ENCODE data around the gene GARIN5A. TPM values are rescaled to one million over a fixed set of nuclear protein-coding genes. Genes with fewer than 3 reads are reported as not detected.

Gene GARIN5A
- total RNA-seq, 4 donors from 2014 or later, result 0.32 to 0.52 TPM; not detected in 2

DNA sequence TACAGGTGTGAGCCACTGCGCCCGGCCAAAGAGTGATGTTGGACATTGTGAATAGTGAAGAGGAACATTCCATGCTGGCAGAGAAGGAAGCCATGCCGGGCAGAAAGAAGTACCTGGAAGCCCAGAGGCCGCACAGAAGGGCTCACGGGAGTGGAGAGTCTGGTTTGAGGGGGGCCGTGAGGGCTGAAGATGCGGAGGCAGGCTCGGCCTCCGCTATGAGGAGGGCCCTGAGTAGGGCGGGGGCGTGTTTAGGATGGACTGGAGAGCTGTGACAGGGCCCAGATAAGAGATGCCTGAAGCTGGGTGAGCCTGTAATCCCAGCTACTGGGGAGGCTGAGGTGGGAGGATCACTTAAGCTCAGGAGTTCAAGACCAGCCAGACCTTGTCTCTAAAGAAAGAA, 32.7 kb upstream of the GARIN5A start:
- TF ChIP-seq POLR2AphosphoS5 (IDR thresholded peaks at IDR 0.05) (no peak), POLR2A (IDR thresholded peaks at IDR 0.05; ENCODE audit: low read depth) (no peak), EP300 (IDR thresholded peaks at IDR 0.05) (no peak)
- TF ChIP-seq, protein P1, sequence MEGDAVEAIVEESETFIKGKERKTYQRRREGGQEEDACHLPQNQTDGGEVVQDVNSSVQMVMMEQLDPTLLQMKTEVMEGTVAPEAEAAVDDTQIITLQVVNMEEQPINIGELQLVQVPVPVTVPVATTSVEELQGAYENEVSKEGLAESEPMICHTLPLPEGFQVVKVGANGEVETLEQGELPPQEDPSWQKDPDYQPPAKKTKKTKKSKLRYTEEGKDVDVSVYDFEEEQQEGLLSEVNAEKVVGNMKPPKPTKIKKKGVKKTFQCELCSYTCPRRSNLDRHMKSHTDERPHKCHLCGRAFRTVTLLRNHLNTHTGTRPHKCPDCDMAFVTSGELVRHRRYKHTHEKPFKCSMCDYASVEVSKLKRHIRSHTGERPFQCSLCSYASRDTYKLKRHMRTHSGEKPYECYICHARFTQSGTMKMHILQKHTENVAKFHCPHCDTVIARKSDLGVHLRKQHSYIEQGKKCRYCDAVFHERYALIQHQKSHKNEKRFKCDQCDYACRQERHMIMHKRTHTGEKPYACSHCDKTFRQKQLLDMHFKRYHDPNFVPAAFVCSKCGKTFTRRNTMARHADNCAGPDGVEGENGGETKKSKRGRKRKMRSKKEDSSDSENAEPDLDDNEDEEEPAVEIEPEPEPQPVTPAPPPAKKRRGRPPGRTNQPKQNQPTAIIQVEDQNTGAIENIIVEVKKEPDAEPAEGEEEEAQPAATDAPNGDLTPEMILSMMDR (IDR thresholded peaks at IDR 0.05), result no peak
- H3K27me3 ChIP-seq, result peaks cover 0 to 2% (median 0%) of the 10 kb centered on the region in 4 donors
- H3K4me1 ChIP-seq, result peaks cover 17 to 25% (median 22%) of the 10 kb centered on the region in 4 donors
- intact Hi-C loops (cut with DNase I), result no loop called here
- H3K36me3 ChIP-seq, result peaks cover 0 to 22% (median 10%) of the 10 kb centered on the region in 4 donors
- no peak for DNase-seq (ENCODE audit: extremely low spot score)
- 81% methylated on average over 11 of the region's 11 CpGs for WGBS
- H3K9me3 ChIP-seq, result no peaks in the 10 kb centered on the region
- no peak overlapping the region for H3K4me3 ChIP-seq
- H3K27ac ChIP-seq (replicated peaks in 1 of 4), result no peak overlapping the region

DNA sequence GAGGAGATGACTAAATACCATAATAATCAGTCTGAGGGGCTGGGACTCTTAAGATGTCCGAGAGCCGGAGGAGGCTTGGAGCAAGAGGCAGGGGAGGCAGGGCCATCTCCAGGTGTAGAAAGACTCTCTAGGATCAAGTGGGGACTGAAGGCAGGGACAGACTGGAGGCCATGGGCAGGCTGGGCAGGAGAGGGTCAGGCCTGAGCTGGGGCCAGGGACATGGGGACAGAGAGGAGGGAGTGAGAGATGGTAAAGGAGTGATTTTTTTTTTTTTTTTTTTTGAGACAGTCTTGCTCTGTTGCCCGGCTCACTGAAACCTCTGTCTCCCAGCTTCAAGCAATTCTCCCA, 32.2 kb upstream of the GARIN5A start:
- Histone ChIP-seq H3K9me3 (no peaks in the 10 kb centered on the region), H3K4me3 (no peak overlapping the region), H3K27ac (replicated peaks in 1 of 4) (no peak overlapping the region), H3K36me3 (peaks cover 0 to 22% (median 10%) of the 10 kb centered on the region in 4 donors), H3K27me3 (no peaks in the 10 kb centered on the region), H3K4me1 (peaks cover 17 to 25% (median 21%) of the 10 kb centered on the region in 4 donors)
- 92% methylated on average over 3 of the region's 3 CpGs for WGBS
- TF ChIP-seq POLR2AphosphoS5 (IDR thresholded peaks at IDR 0.05) (no peak), POLR2A (IDR thresholded peaks at IDR 0.05; ENCODE audit: low read depth) (no peak), EP300 (IDR thresholded peaks at IDR 0.05) (no peak)
- DNase-seq (ENCODE audit: extremely low spot score), result no peak
- intact Hi-C loops (cut with DNase I), result no loop called here

DNA sequence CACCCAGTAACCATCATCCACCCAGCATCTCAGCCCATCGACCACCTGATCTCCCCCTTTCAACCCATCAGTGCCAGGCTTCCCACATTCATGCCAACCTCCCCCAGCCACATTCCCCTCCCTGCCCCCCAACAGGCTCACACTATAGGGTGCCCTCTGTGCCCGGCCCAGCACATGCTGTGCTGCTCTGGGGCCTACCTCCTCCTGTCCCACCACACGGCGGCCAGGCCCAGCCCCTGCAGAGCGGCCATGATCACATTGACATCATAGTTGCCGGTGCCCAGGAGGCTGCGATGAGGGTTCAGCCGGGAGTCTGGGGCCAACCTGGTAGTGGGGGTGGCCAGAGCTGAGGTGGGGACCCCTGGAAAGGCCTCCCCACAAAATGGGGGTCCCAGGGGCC, 30.7 kb upstream of the GARIN5A start:
- intact Hi-C loops (cut with DNase I), result no loop called here
- no peaks in the 10 kb centered on the region for H3K27me3 ChIP-seq
- peaks cover 17 to 25% (median 20%) of the 10 kb centered on the region in 4 donors for H3K4me1 ChIP-seq
- H3K9me3 ChIP-seq, result no peaks in the 10 kb centered on the region
- WGBS, result 96% methylated on average over 8 of the region's 8 CpGs
- no peak for DNase-seq (ENCODE audit: extremely low spot score)
- H3K36me3 ChIP-seq, result peaks cover 0 to 22% (median 10%) of the 10 kb centered on the region in 4 donors
- H3K27ac ChIP-seq (replicated peaks in 1 of 4), result no peak overlapping the region
- TF ChIP-seq POLR2A (IDR thresholded peaks at IDR 0.05; ENCODE audit: low read depth) (no peak), EP300 (IDR thresholded peaks at IDR 0.05) (no peak), POLR2AphosphoS5 (IDR thresholded peaks at IDR 0.05) (no peak)
- TF ChIP-seq, protein P1 (IDR thresholded peaks at IDR 0.05), result no peak
- H3K4me3 ChIP-seq, result no peak overlapping the region

DNA sequence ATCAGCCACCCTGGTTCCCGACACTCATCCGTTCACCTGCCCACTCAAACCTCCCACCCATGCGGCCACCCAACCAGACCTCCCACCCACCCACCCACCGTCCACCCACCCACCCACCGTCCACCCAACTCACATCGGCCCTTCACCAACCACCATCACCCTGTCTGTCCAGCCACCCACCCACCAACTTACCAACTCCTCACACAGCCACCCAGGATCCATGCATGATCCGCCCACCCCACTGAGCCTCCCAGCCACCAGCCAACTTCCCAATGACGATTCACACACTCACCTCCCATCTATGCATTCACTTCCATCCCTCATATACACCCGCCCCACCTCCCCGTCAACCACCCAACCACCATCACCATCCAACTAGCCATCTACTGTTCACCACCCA, 30.1 kb upstream of the GARIN5A start:
- intact Hi-C loops (cut with DNase I), result no loop called here
- no peak for TF ChIP-seq POLR2AphosphoS5 (IDR thresholded peaks at IDR 0.05)
- no peak for TF ChIP-seq POLR2A (IDR thresholded peaks at IDR 0.05; ENCODE audit: low read depth)
- TF ChIP-seq EP300 (IDR thresholded peaks at IDR 0.05), result no peak
- TF ChIP-seq, protein P1 (IDR thresholded peaks at IDR 0.05), result no peak

GRCh38 chr19:50505856-50506611, 29.4 kb upstream of the GARIN5A start:
- Histone ChIP-seq H3K36me3 (peaks cover 0 to 22% (median 10%) of the 10 kb centered on the region in 4 donors), H3K27me3 (no peaks in the 10 kb centered on the region), H3K4me3 (no peak overlapping the region), H3K4me1 (peaks cover 11 to 25% (median 22%) of the 10 kb centered on the region in 4 donors), H3K9me3 (no peaks in the 10 kb centered on the region), H3K27ac (replicated peaks in 1 of 4) (no peak overlapping the region)
- intact Hi-C loops (cut with DNase I), result no loop called here
- WGBS, result 80% methylated on average over 1 of the region's 30 CpGs
- no peak for DNase-seq (ENCODE audit: extremely low spot score)
- no peak for TF ChIP-seq EP300 (IDR thresholded peaks at IDR 0.05)
- TF ChIP-seq POLR2A (IDR thresholded peaks at IDR 0.05; ENCODE audit: low read depth), result no peak
- TF ChIP-seq POLR2AphosphoS5 (IDR thresholded peaks at IDR 0.05), result no peak
- TF ChIP-seq, protein P1 (IDR thresholded peaks at IDR 0.05), result no peak

More for the DNA sequence above, 30.1 kb upstream of the GARIN5A start:
- Histone ChIP-seq H3K27me3 (no peaks in the 10 kb centered on the region), H3K27ac (replicated peaks in 1 of 4) (no peak overlapping the region), H3K4me3 (no peak overlapping the region), H3K4me1 (peaks cover 13 to 22% (median 20%) of the 10 kb centered on the region in 4 donors), H3K9me3 (no peaks in the 10 kb centered on the region), H3K36me3 (peaks cover 0 to 22% (median 10%) of the 10 kb centered on the region in 4 donors)
- WGBS, result 94% methylated on average over 9 of the region's 10 CpGs
- no peak for DNase-seq (ENCODE audit: extremely low spot score)

Measured in esophagus muscularis mucosa (tissue), 4 donors.